Effector CD8-positive, alpha-beta T cell (primary cell): ENCODE measurements around the gene CHRD.
A peak's percentile ranks its signal among the peaks of the same experiment; 100 is the strongest.
"Not testable (repeated sequence)": the region's sequence is repeated elsewhere in the genome, so short reads cannot be mapped to it uniquely, and the experiment has no call there.

Experiments
- DNase-seq: peaks from one replicate; lab custom pipeline; 2025; lab: John Stamatoyannopoulos, UW

CHRD gene

GRCh38 chr3:184417619-184418327 is 37.9 kb downstream of the CHRD start:
- DNase-seq: peak; percentile 51

DNA sequence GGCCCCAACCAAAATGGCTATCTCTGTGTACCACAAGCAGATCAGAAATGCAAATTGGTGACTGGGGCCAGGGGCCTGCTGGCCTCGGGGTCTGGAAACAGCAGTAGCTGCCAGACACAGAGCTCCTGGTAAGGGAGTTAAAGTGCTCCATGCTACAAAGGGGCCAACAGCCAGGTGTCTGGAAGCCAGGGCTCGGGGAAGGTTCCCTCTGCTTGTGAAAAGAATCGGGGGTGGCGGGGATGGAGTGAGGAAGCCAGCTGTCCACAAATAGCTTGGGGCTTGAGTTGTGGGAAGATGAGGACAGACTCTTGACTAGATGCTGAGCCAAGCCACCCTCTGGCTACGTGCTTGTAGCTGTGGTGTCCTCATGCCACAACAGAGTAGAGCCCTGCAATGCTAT is 39.3 kb downstream of the CHRD start:
- no peak for DNase-seq

DNA sequence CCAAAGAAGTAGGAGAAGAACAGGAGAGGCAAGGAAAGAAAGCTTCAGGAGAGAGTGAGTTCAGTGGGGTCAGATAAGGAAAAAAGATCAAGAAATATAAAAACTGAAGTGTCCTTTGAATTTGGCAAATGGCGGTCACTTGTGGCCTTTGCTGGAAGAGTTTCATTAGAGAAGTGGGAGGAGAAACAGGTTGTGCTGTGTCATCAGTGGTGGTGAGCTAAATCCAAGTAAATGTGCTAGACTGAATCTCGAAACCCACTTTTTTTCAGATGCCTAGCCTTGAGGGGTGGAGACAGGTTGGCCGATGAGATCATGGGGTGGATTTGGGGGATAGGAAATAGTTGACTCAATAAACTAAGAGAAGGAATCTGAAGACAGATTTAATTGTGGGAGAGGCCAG is 43.7 kb downstream of the CHRD start:
- no peak for DNase-seq

- no peak for DNase-seq
These were observed 46.9 kb downstream of the CHRD start for GRCh38 chr3:184426691-184427141.

- no peak for DNase-seq
These were observed 48.8 kb downstream of the CHRD start for GRCh38 chr3:184428561-184429175.

- no peak for DNase-seq
These were observed 49.9 kb downstream of the CHRD start for GRCh38 chr3:184429786-184430185.

DNA sequence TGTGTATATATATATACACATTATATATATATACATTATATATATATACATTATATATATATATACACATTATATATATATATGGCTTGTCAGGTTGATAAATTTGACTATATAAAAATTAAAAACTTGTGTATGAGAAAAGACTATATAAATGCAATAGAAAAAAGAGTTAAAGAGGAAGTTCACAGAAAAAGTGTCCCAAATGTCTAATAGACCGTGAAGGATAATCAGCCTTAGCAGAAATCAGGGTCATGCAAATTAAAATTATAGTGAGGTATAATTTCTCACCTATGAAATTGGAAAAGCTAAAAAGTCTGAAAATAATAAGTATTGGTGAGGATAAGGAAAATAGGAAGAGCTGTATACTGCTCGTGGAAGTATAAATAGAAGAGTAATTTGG is 51.1 kb downstream of the CHRD start:
- DNase-seq: no peak

DNA sequence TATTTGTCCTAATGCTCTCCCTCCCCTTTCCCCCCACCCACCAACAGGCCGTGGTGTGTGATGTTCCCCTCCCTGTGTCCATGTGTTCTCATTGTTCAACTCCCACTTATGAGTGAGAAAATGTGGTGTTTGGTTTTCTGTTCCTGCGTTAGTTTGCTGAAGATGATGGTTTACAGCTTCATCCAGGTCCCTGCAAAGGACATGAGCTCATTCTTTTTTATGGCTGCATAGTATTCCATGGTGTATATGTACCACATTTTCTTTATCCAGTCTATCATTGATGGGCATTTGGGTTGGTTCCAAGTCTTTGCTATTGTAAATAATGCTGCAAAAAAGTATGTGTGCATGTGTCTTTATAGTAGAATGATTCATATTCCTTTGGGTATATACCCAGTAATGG is 53.3 kb downstream of the CHRD start:
- not testable (repeated sequence) for DNase-seq

DNA sequence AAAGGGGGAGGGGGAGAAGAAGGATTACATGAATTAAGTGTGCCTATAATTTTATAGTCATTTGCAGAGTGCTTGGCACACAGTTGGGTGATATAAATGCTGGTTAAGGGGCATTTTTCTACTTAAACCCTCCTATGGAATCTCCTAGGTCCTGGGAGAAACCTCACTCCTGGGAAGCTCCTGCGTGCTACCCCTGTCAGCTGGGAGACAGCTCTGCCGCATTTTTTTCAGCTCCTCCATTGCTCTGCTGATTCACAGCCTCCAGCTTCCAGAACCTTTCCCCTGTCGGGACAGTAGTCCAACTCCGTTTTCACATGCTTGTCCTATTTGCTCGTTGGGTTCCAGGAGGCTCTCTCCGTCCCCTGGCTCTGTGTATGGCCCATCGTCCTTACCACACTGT is 59.2 kb downstream of the CHRD start:
- no peak for DNase-seq
